Measurements from ENCODE around the gene SEC14L5.

Gene SEC14L5

GRCh38 chr16:5058476-5058875, 100.3 kb downstream of the SEC14L5 start:
- peaks cover 11% of the 10 kb centered on the region for H3K27me3 Mint-ChIP-seq (ENCODE audit: low read depth)
- H3K27ac Mint-ChIP-seq, result no peak overlapping the region
- no peaks in the 10 kb centered on the region for H3K4me1 Mint-ChIP-seq
- H3K4me3 Mint-ChIP-seq, result no peak overlapping the region
- no peaks in the 10 kb centered on the region for H3K9me3 Mint-ChIP-seq
- TF ChIP-seq, protein P1, sequence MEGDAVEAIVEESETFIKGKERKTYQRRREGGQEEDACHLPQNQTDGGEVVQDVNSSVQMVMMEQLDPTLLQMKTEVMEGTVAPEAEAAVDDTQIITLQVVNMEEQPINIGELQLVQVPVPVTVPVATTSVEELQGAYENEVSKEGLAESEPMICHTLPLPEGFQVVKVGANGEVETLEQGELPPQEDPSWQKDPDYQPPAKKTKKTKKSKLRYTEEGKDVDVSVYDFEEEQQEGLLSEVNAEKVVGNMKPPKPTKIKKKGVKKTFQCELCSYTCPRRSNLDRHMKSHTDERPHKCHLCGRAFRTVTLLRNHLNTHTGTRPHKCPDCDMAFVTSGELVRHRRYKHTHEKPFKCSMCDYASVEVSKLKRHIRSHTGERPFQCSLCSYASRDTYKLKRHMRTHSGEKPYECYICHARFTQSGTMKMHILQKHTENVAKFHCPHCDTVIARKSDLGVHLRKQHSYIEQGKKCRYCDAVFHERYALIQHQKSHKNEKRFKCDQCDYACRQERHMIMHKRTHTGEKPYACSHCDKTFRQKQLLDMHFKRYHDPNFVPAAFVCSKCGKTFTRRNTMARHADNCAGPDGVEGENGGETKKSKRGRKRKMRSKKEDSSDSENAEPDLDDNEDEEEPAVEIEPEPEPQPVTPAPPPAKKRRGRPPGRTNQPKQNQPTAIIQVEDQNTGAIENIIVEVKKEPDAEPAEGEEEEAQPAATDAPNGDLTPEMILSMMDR (IDR thresholded peaks at IDR 0.05; ENCODE audit: unreplicated experiment in 3 of 3), result peak in 1 of 3 experiments; percentile 10
- H3K36me3 Mint-ChIP-seq (ENCODE audit: low read depth), result no peaks in the 10 kb centered on the region

- Mint-ChIP-seq H3K9me3 (no peaks in the 10 kb centered on the region), H3K36me3 (ENCODE audit: low read depth) (no peaks in the 10 kb centered on the region), H3K4me3 (no peak overlapping the region), H3K27me3 (ENCODE audit: low read depth) (peaks cover 15% of the 10 kb centered on the region), H3K27ac (no peak overlapping the region), H3K4me1 (no peaks in the 10 kb centered on the region)
- TF ChIP-seq, protein P1 (IDR thresholded peaks at IDR 0.05; ENCODE audit: unreplicated experiment in 3 of 3), result no peak
Measured at GRCh38 chr16:5059386-5060072, 101.4 kb downstream of the SEC14L5 start.

GRCh38 chr16:5060073-5060641, 102.0 kb downstream of the SEC14L5 start:
- no peaks in the 10 kb centered on the region for H3K36me3 Mint-ChIP-seq (ENCODE audit: low read depth)
- peaks cover 1% of the 10 kb centered on the region for H3K4me1 Mint-ChIP-seq
- no peaks in the 10 kb centered on the region for H3K9me3 Mint-ChIP-seq
- no peak overlapping the region for H3K4me3 Mint-ChIP-seq
- H3K27ac Mint-ChIP-seq, result no peak overlapping the region
- TF ChIP-seq, protein P1 (IDR thresholded peaks at IDR 0.05; ENCODE audit: unreplicated experiment in 3 of 3), result no peak
- peaks cover 20% of the 10 kb centered on the region for H3K27me3 Mint-ChIP-seq (ENCODE audit: low read depth)

DNA sequence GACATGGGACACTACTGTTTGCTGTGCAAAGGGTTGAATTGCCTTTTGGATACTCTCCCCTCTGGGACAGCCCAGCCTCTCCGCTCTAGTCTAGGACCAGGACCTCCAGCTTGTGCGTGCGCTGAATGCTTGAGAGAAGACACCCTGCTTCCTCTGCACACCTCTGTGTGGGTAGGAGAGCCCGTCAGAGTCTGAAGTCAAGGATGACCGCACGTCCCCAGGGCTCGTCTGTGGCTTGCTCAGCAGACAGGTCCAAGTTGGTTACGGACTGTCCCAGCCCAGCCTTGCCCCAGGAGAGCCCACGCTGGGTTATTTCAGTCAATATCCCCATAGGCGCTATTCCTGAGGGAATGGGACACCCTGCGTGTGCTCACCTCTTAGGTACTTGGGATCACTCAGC, 103.9 kb downstream of the SEC14L5 start:
- H3K4me1 Mint-ChIP-seq, result peaks cover 6% of the 10 kb centered on the region
- H3K36me3 Mint-ChIP-seq (ENCODE audit: low read depth), result no peaks in the 10 kb centered on the region
- no peak overlapping the region for H3K27ac Mint-ChIP-seq
- H3K4me3 Mint-ChIP-seq, result no peak overlapping the region
- TF ChIP-seq, protein P1 (IDR thresholded peaks at IDR 0.05; ENCODE audit: unreplicated experiment in 3 of 3), result no peak
- H3K27me3 Mint-ChIP-seq (ENCODE audit: low read depth), result peaks cover 24% of the 10 kb centered on the region
- no peaks in the 10 kb centered on the region for H3K9me3 Mint-ChIP-seq

DNA sequence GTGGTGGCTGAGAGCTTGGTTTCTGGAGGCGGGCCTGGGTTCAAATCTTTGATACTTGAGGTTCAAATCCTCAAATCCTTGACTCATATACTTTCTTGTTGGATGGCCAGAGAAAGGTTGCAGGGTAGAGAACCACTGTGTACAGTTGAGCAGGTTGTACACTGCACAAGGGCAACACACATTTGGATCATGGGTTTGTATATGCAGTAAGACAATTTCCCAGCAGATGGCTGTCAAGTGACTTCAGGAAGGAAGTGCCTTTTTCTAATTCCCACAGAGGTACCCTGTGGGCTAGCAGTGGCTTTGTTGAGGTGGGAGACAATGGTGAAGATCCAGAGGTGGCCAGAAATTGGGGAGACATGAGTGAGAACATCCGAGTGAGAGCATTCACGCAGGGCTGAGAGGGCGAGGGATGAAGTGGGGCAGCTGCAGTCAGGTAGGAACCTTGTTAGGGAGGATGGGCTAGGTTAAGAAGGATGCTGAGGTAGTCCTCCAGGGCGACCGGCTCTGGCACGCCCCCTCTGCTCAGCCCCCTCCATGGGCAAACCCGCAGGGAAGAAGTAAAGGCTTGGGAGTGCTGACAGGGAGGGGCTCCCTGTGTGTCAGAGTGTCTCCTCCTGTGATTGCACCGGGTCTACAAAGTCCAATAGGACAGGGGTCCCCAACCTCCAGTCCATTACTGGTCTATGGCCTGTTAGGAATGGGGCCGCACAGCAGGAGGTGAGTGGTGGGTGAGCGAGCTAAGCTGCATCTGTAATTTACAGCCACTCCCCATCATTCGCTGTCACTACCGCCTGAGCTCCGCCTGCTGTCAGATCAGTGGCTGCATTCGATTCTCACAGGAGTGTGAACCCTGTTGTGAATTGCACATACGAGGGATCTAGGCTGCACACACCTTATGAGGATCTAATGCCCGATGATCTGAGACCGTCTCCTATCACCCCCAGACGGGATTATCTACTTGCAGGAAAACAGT, 104.9 kb downstream of the SEC14L5 start:
- no peaks in the 10 kb centered on the region for H3K36me3 Mint-ChIP-seq (ENCODE audit: low read depth)
- H3K4me1 Mint-ChIP-seq, result peaks cover 6% of the 10 kb centered on the region
- H3K27me3 Mint-ChIP-seq (ENCODE audit: low read depth), result peaks cover 24% of the 10 kb centered on the region
- H3K27ac Mint-ChIP-seq, result no peak overlapping the region
- TF ChIP-seq, protein P1 (IDR thresholded peaks at IDR 0.05; ENCODE audit: unreplicated experiment in 3 of 3), result no peak
- H3K4me3 Mint-ChIP-seq, result no peak overlapping the region
- H3K9me3 Mint-ChIP-seq, result no peaks in the 10 kb centered on the region
